Stimulated activated naive CD8-positive, alpha-beta T cell treated with anti-CD3 and anti-CD28 coated beads, Interleukin-15, amount 100 ng/mL, for 72 hours (primary cell): Measurements from ENCODE around the gene RPTOR.

ENCODE experiments used
- ATAC-seq: fragments of 150-1000 bp; cut with Tn5 transposase; 2 replicates; pipeline ENCODE4 v1.10.0; 2021; ENCODE audit warnings: mild to moderate bottlenecking, moderate library complexity
- DNase-seq, 2 donors: peaks; one replicate each; pipeline ENCODE4 v3.0.0; 2021 to 2022
- H3K27ac Mint-ChIP-seq, 2 donors: one replicate each; pipeline ENCODE4 v1.8.0; 2022; ENCODE audit warnings: mild to moderate bottlenecking in 2 of 2, mixed read lengths in 2 of 2, moderate library complexity in 2 of 2
- H3K27me3 Mint-ChIP-seq: one replicate; pipeline ENCODE4 v1.8.0; 2022; ENCODE audit warnings: mixed read lengths
- H3K4me1 Mint-ChIP-seq: one replicate; pipeline ENCODE4 v1.8.0; 2022; ENCODE audit warnings: mild to moderate bottlenecking, mixed read lengths
- H3K4me3 Mint-ChIP-seq, 2 donors: one replicate each; pipeline ENCODE4 v1.8.0; 2022; ENCODE audit warnings: mild to moderate bottlenecking in 2 of 2, mixed read lengths in 2 of 2, moderate library complexity in 1 of 2
- H3K9me3 Mint-ChIP-seq, 2 donors: one replicate each; pipeline ENCODE4 v1.8.0; 2022; ENCODE audit warnings: mixed read lengths in 2 of 2

Gene RPTOR

DNA sequence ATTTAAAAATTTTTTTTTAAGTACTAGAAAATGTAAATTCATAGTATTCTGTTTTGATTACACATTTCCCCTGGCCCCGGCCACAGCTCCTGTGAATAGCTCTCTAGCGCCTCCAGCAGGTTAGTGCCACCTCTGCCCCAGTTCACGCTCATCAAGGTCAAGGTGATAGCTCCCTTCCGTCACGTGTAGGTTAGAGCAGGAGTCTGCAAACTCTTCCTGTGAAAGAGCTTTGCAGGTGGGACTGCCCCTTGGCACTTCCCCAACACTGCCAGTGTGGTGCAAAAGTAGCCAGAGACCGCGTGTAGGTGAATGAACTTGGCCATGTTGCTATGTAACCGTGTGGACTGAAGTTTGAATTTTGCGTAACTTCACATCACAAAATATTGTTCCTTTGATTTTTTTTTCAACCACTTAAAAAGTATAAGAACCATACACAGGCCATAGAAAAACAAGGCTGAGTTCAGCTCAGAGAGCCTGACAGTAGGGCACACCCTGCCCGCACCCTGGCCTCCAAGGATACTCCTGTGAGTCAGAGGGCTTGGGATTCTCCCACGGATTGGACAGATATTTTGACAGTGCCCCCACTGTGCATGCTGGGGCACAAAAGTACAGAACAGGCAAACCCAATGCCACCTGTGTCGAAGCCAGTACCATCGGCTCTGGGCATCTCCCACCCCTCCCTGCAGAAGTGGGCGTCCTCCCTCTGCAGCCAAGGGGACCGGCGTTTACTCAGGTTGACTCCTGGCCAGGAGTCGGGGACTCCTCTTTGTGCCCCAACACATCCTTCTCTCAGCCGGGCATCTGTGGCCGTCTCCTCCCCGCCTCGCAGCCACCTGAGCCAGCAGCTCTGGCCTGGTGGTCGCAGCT lies 355.0 kb downstream of the RPTOR start:
- peaks cover 75% of the 10 kb centered on the region for H3K4me1 Mint-ChIP-seq

DNA sequence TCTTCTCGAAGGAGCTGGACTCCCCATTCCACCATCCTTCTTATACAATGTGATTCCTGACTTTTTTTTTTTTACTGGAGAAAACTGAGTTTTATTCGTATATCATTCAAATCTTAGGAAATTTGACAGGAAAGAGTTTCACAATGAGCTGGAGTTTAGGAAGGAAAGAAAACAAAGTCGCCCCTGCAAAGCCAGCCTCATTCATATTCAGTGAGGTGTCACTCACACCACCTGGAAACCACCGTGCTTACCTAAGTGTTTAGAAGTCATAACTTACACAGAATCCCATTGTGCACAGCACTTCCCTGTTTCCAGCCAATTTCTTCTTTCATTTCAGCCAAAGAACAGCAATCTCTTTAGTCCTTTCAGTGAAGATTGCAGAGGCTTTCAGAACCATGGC lies 356.7 kb downstream of the RPTOR start:
- H3K27ac Mint-ChIP-seq = peak overlapping the region in 1 of 2 donors; percentile 74
- no peak for DNase-seq
- no peaks in the 10 kb centered on the region for H3K9me3 Mint-ChIP-seq
- H3K4me1 Mint-ChIP-seq = peaks cover 58% of the 10 kb centered on the region
- H3K27me3 Mint-ChIP-seq = no peaks in the 10 kb centered on the region
- peak overlapping the region in 1 of 2 donors; percentile 29 for H3K4me3 Mint-ChIP-seq
- ATAC-seq = no peak

More for the DNA sequence above, 355.0 kb downstream of the RPTOR start:
- no peak overlapping the region for H3K4me3 Mint-ChIP-seq
- peak overlapping the region in 1 of 2 donors; percentile 80 for H3K27ac Mint-ChIP-seq
- H3K9me3 Mint-ChIP-seq = no peaks in the 10 kb centered on the region
- H3K27me3 Mint-ChIP-seq = no peaks in the 10 kb centered on the region
- DNase-seq (peak; percentile 76 to 84), ATAC-seq (peak; percentile 88)

DNA sequence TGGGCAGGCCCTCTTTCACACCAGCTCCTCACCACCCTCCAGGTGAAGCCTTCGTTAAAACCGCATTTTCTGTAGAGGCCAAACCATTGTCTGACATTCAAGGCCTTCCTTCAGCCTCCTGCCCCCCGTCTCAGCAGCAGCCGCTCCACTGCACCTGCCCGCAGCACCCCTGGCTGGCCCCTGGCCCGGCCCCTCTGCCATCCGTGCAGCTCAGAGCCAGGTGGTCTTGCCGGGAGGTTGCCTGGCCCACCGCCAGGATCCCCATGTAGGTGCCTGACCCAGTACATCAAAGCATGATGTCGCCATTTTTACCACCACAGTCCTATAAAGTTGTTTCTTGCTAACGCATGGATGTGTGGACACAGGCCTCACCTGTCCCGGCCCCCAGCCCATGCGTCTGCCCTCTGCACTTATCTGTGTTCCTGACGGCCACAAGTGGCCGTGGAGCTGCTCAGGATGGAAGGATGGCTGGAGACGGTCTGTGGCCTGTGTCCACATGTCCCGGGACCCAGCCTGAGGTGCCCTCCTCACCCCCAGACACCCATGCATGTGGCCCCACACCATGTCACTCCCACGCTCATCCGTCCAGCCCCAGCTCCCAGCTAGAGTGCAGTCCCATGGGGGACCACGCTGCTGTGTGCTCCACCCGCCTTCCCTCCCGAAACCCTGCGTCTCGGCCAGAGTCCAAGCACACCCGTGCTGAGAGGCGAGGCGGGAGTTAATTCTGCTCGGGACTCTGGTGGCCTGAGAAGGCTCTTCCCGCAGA lies 357.7 kb downstream of the RPTOR start:
- H3K4me3 Mint-ChIP-seq = peak overlapping the region in 1 of 2 donors; percentile 39
- H3K4me1 Mint-ChIP-seq = peaks cover 48% of the 10 kb centered on the region
- peak overlapping the region in 1 of 2 donors; percentile 6 for H3K27ac Mint-ChIP-seq
- ATAC-seq = no peak
- H3K9me3 Mint-ChIP-seq = no peaks in the 10 kb centered on the region
- no peaks in the 10 kb centered on the region for H3K27me3 Mint-ChIP-seq
- no peak for DNase-seq

DNA sequence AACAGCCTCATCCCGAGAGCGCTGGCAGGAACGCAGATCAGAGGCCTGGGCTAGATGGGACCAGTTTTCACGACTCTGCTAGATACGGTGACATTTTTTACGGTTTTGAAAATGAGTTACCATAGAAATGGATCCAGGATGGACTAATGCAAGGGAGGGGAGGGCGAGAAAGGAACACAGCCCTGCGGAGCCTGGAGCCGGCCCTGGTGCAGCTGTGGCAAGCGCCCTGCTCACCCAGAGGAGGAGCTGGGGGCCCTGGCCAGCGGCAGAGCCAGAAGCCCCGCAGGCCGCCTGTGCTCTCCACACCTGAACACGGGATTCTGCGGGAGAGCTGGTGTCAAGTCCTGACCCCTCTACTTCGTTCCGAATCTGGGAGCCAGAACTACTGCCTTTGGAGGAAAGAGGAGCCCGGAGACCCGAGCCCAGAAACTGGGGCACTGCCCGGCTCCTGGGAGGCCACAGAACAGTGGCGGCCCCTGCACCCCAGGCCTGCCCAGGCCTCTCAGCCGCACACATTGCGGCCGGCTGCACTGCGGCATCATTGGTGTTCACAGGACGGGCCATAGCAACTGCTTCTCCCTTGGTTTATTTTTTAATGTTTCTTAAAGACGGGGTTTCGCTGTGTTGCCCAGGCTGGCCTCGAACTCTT lies 358.4 kb downstream of the RPTOR start:
- Mint-ChIP-seq H3K27ac (no peak overlapping the region), H3K4me3 (no peak overlapping the region), H3K4me1 (peaks cover 41% of the 10 kb centered on the region), H3K9me3 (no peaks in the 10 kb centered on the region), H3K27me3 (no peaks in the 10 kb centered on the region)
- DNase-seq = no peak
- ATAC-seq = no peak

DNA sequence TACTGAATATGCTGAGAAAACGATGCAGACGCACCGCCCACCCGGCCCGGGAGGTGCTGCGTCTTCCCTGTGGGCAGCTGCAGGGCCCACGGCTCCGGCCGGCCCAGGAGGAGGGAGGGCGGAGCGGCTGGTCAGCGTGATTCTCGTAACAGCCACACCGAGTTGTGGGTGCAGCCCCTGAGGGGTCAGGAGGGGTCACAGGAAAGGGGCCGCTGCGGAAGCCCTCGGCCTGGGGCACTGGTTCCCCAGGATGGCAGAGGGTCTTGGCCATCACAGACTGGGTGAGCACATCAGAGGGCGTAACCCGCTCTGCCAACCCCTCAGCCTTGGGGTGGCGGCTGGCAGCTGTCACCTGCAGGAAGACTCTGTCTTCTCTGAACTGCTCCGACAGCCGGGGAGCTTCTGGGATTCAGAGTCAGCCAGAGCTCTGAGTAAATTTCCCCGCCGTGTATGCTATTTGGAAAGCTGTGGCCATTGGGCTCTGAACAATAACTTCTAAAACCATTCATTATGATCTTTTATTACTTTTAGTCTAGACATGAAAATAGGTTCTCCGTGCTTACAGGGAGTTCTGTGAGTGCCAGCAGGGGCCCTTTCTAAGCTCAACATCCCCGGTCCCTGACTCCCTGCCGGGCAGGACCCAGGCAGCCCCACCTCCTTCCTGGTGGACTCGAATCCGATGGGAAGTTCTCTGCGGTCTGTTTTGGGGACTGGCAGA lies 359.6 kb downstream of the RPTOR start:
- Mint-ChIP-seq H3K4me3 (no peak overlapping the region), H3K9me3 (no peaks in the 10 kb centered on the region), H3K4me1 (peaks cover 31% of the 10 kb centered on the region), H3K27me3 (no peaks in the 10 kb centered on the region), H3K27ac (no peak overlapping the region)
- ATAC-seq (no peak), DNase-seq (no peak)

DNA sequence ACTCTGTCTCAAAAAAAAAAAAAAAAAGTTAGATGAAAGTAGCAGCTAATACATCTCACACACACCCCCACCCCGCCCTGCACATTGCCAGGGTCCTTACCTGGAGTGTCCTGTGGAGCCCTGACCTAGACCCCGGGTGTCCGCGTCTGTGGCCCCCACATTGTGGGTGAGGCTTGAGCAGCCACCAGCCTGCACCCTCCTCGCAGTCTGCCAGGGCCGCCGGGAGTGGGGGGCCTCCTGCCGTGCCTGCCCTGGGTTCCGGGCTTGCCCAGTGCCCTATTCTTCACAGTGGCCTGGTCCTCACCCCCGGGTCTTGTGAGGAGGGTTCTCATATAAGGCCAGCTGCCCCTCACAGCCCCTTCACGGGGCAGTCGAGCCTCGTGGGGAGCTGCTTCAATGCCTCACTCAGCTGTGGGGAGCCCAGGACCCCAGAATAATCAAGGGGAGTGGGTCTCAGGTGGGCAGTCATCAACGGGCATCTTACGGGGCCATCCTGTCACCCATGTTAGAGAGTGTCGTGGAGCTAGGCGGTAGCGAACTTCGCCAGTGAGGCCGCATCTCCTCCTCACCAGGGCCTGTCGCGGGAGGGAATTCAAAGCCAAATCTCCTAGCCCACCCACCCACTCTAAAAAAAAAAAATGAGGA lies 361.1 kb downstream of the RPTOR start:
- peak overlapping the region in 1 of 2 donors; percentile 42 for H3K27ac Mint-ChIP-seq
- H3K27me3 Mint-ChIP-seq = no peaks in the 10 kb centered on the region
- no peak for ATAC-seq
- H3K4me3 Mint-ChIP-seq = no peak overlapping the region
- peaks cover 17% of the 10 kb centered on the region for H3K4me1 Mint-ChIP-seq
- no peak for DNase-seq
- H3K9me3 Mint-ChIP-seq = no peaks in the 10 kb centered on the region

DNA sequence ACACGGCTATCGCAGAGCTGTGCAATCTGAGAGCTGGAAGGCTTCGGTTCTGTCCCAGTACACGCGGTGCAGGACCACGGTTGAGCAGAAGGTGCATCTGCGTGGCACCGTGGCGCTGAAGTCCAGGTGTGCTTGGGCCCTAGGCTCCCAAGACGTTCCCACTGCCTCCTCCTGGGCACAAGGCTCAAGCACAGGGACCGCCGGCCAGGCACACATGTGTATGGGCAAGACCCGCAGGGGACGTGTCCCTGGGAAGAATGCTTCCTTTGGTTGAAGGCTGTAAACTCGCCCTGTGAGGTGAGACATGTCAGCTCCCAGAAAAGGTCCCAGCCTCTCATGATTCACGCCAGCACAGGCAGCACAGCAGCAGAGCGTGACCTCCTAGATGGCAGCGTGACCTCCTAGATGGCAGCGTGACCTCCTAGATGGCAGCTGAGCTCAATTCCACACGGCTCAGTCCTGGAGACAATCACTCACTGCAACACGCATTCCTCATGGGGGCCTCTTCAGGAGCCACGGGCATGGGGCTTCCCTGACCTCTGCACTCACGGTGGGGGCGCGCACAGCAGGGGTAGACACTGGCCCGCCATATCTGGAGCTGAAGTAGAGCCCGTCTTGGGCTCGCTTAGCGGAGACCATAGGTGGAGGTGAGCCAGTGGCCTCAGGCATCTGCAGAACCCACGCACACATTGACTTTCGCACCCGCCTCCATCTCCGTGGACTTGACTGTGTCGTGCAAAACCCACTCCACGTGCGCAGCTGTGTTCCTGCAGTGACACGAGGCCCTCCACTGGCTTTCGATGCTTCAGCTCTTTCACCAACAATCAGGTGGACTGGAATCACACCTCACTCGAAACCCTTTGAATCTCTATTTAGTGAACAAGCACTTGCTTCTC lies 362.0 kb downstream of the RPTOR start:
- Mint-ChIP-seq H3K9me3 (no peaks in the 10 kb centered on the region), H3K27me3 (no peaks in the 10 kb centered on the region), H3K27ac (no peak overlapping the region), H3K4me1 (peaks cover 13% of the 10 kb centered on the region), H3K4me3 (no peak overlapping the region)
- DNase-seq (no peak), ATAC-seq (no peak)

DNA sequence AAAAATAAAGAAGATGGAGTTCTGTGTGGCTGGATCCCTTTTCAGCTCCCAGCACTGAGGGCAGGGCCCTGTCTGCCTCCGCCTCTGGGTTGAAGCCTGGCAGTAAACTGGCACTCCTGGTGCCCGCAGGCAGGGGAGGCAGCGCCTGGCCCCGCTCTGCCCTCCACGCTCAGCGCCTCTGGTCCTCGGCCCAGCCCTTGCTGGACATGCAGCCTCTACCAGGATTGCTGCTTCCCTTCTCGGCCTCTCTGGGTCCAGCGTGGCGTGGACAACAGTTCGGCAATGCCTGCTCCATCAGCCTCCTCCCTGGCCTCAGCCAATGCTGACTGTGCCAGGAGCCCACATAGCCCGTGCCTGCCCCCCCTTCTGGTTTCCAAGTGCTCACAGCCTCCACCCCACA lies 362.6 kb downstream of the RPTOR start:
- ATAC-seq (no peak), DNase-seq (no peak)
- no peak overlapping the region for H3K4me3 Mint-ChIP-seq
- peak overlapping the region; percentile 3 to 27 for H3K27ac Mint-ChIP-seq
- H3K4me1 Mint-ChIP-seq = peaks cover 6% of the 10 kb centered on the region
- H3K9me3 Mint-ChIP-seq = no peaks in the 10 kb centered on the region
- H3K27me3 Mint-ChIP-seq = no peaks in the 10 kb centered on the region

DNA sequence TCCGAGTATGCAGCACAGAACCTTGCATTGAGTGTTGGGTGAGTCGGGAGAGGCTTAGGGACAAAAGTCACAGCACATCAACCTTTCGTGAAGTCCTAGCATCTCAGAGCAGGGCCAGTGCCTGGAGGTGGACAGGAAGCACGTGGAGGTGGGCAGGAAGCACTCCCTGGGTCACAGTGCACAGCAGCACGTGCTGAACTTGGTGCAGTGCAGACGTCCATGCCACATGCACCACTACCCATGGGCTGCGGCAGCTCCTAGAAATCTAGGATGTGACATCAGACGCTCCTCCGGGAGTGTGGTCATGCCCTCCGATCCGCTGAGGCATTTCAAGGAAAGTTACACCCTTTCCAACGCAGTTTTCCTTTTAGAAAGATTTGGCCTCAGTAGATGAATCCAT lies 363.6 kb downstream of the RPTOR start:
- no peak for ATAC-seq
- Mint-ChIP-seq H3K9me3 (no peaks in the 10 kb centered on the region), H3K4me3 (no peak overlapping the region), H3K27ac (no peak overlapping the region), H3K4me1 (peaks cover 6% of the 10 kb centered on the region), H3K27me3 (no peaks in the 10 kb centered on the region)
- DNase-seq = no peak

DNA sequence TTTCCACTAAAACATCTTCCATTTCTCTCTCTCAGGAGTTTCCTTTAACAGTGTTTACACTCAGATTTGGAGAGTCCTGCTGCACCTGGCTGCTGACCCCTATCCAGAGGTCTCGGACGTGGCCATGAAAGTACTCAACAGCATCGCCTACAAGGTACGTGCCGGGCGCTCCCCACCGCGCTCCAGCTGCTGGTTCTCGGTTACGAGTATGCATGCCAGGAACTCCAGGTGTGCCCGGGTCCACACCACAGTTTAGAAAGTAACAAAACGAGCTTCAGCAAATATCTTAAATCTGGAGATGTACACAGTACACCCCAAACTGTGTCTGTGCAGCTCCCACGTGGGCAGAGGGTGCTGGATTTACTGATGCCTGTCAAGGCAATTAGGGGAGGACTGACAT lies 364.1 kb downstream of the RPTOR start:
- no peaks in the 10 kb centered on the region for H3K27me3 Mint-ChIP-seq
- H3K9me3 Mint-ChIP-seq = no peaks in the 10 kb centered on the region
- ATAC-seq (no peak), DNase-seq (no peak)
- H3K4me3 Mint-ChIP-seq = no peak overlapping the region
- H3K27ac Mint-ChIP-seq = peak overlapping the region in 1 of 2 donors; percentile 24
- peaks cover 6% of the 10 kb centered on the region for H3K4me1 Mint-ChIP-seq

DNA sequence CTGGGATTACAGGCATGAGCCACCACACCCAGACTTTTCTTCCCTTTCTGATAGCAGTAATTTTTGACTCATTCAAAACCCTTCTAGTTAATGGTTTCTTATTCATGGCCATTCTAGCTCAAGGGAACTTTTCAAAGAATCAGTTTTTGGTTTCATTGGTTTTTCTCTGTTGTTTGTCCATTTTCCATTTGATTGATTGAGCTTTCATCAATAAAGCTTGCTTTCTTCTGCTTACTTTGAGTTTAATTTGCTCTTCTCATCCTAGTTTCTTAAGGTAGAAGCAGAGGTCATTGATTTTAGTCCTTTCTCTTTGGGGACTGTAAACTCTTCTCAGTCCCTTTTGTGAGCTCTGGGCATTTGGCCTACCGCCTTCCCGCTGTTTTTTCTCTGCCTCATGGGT lies 365.0 kb downstream of the RPTOR start:
- no peak for DNase-seq
- Mint-ChIP-seq H3K27ac (peak overlapping the region in 1 of 2 donors; percentile 61), H3K27me3 (no peaks in the 10 kb centered on the region), H3K4me3 (no peak overlapping the region), H3K9me3 (no peaks in the 10 kb centered on the region), H3K4me1 (peaks cover 6% of the 10 kb centered on the region)
- ATAC-seq = no peak

DNA sequence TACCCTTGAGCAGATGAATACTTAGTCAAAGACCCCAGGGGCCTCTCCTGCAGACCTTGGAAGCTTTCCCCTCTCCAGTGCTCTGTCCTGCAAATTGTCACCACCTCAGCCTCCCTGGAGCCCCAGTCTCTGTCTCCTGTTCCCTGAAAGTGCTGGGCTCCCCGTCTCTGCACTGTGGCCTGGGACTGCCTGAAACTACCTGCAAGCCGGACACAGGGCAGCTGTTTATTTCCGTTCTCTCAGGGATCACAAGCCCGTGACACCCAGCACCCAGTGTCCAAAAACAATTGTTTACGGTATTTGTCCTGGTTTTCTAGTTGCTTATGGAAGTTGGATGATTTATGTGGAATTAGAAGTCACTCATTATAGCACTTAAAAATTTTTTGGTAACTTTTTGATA lies 365.4 kb downstream of the RPTOR start:
- Mint-ChIP-seq H3K4me1 (peaks cover 6% of the 10 kb centered on the region), H3K27me3 (no peaks in the 10 kb centered on the region), H3K27ac (peak overlapping the region in 1 of 2 donors; percentile 61), H3K4me3 (no peak overlapping the region), H3K9me3 (no peaks in the 10 kb centered on the region)
- DNase-seq (no peak), ATAC-seq (no peak)

DNA sequence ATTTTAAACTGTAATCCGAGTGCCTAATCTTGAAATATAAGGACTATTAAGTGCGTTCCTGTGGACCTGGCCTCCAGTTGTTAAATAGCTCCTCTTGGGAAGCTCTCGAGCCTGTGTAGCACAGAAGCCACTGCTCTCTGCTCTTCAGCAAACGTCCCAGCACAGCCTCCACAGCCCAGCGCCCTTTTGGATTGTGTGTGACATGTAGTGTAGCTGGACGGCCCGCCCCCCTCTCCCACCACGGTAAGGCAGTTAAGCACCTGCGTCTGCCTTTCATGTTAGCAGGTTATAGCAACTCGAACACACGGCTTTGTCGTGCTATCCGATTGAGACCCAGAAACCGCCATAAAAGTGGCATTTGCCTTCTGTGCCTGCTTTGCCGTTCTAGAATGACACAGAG lies 367.8 kb downstream of the RPTOR start:
- H3K4me1 Mint-ChIP-seq = peaks cover 6% of the 10 kb centered on the region
- no peak overlapping the region for H3K27ac Mint-ChIP-seq
- H3K4me3 Mint-ChIP-seq = no peak overlapping the region
- H3K9me3 Mint-ChIP-seq = no peaks in the 10 kb centered on the region
- no peak for DNase-seq
- H3K27me3 Mint-ChIP-seq = no peaks in the 10 kb centered on the region
- ATAC-seq = no peak
